NCI-H1092 treated with DMSO at 0.1 percent for 48 hours (cell line): ENCODE measurements around the gene ENPP3.

ENCODE experiments used
- DNase-seq: peaks from one replicate; lab custom pipeline; 2025; lab: John Stamatoyannopoulos, UW

Gene ENPP3

GRCh38 chr6:131766631-131767030 lies 129.5 kb downstream of the ENPP3 start:
- DNase-seq, result no peak

- DNase-seq, result no peak
Observed at GRCh38 chr6:131768964-131769363, 131.9 kb downstream of the ENPP3 start.

- no peak for DNase-seq
Observed at GRCh38 chr6:131769385-131770141, 132.5 kb downstream of the ENPP3 start.

GRCh38 chr6:131770776-131771175 lies 133.7 kb downstream of the ENPP3 start:
- DNase-seq, result no peak

- DNase-seq, result no peak
Observed at GRCh38 chr6:131773284-131773950, 136.3 kb downstream of the ENPP3 start.

GRCh38 chr6:131775886-131776285 lies 138.8 kb downstream of the ENPP3 start:
- DNase-seq, result no peak

GRCh38 chr6:131776985-131777384 lies 139.9 kb downstream of the ENPP3 start:
- DNase-seq, result no peak

- DNase-seq, result no peak
Observed at GRCh38 chr6:131778169-131778568, 141.1 kb downstream of the ENPP3 start.

GRCh38 chr6:131779304-131779703 lies 142.2 kb downstream of the ENPP3 start:
- DNase-seq, result no peak

- no peak for DNase-seq
Observed at GRCh38 chr6:131780600-131780999, 143.5 kb downstream of the ENPP3 start.

- DNase-seq, result no peak
Observed at GRCh38 chr6:131781687-131782086, 144.6 kb downstream of the ENPP3 start.

GRCh38 chr6:131782764-131783163 lies 145.7 kb downstream of the ENPP3 start:
- DNase-seq, result no peak

- no peak for DNase-seq
Observed at GRCh38 chr6:131784561-131784960, 147.5 kb downstream of the ENPP3 start.

GRCh38 chr6:131787079-131787478 lies 150.0 kb downstream of the ENPP3 start:
- DNase-seq, result no peak

GRCh38 chr6:131787766-131788712 lies 150.9 kb downstream of the ENPP3 start:
- DNase-seq, result no peak

GRCh38 chr6:131789219-131789618 lies 152.1 kb downstream of the ENPP3 start:
- no peak for DNase-seq

GRCh38 chr6:131791476-131791875 lies 154.4 kb downstream of the ENPP3 start:
- no peak for DNase-seq

- DNase-seq, result no peak
Observed at GRCh38 chr6:131792091-131792496, 155.0 kb downstream of the ENPP3 start.

GRCh38 chr6:131795366-131795765 lies 158.3 kb downstream of the ENPP3 start:
- no peak for DNase-seq
